Kidney (tissue), 14 donors: ENCODE measurements around the gene CTTNBP2. TPM values are rescaled to one million over a fixed set of nuclear protein-coding genes. Genes with fewer than 3 reads are reported as not detected.

Experiments used
- DNase-seq, 5 donors: peaks; one replicate each; pipeline ENCODE4 v3.0.0-alpha.2; 2013 to 2020
- FAIRE-seq: peaks from 2 replicates; lab custom pipeline; 2012; peaks lifted over from hg19 to GRCh38; lab: Jason Lieb, UNC
- H3K27ac ChIP-seq, 2 donors: one replicate each; pipeline ENCODE4 v1.7.0; 2013; ENCODE audit warnings: low read depth in 2 of 2, low read length in 2 of 2, inconsistent platforms in 1 of 2
- H3K27me3 ChIP-seq: one replicate; pipeline ENCODE4 v1.7.1; 2013; ENCODE audit warnings: low read length, inconsistent platforms; ENCODE audit not compliant: control insufficient read depth, insufficient read depth
- H3K36me3 ChIP-seq, 3 donors: one replicate each; pipeline versions ENCODE4 v1.7.0 to v1.7.1; 2013; ENCODE audit warnings: low read length in 3 of 3, control low read depth in 1 of 3, inconsistent platforms in 1 of 3; ENCODE audit not compliant: insufficient read depth in 3 of 3, control insufficient read depth in 2 of 3
- H3K4me1 ChIP-seq, 3 donors: one replicate each; pipeline versions ENCODE4 v1.7.0 to v1.7.1; 2013; ENCODE audit warnings: low read length in 3 of 3, inconsistent platforms in 1 of 3, low read depth in 1 of 3; ENCODE audit not compliant: control insufficient read depth in 2 of 3, insufficient read depth in 2 of 3
- H3K4me3 ChIP-seq, 3 donors: one replicate each; pipeline versions ENCODE4 v1.7.0 to v1.8.1; 2013; ENCODE audit warnings: low read length in 3 of 3, control low read depth in 1 of 3, inconsistent platforms in 1 of 3
- H3K9ac ChIP-seq, 3 donors: one replicate each; pipeline versions ENCODE4 v1.7.0 to v1.7.1; 2013; ENCODE audit warnings: low read length in 3 of 3, control low read depth in 1 of 3, inconsistent platforms in 1 of 3
- H3K9me3 ChIP-seq, 3 donors: one replicate each; pipeline versions ENCODE4 v1.7.0 to v1.7.1; 2013; ENCODE audit warnings: low read length in 3 of 3, control low read depth in 1 of 3, inconsistent platforms in 1 of 3; ENCODE audit not compliant: control insufficient read depth in 2 of 3, insufficient read depth in 1 of 3
- CTCF ChIP-seq: IDR thresholded peaks from 3 replicates; pipeline ENCODE4 v1.5.1; 2012; ENCODE audit warnings: mild to moderate bottlenecking, moderate library complexity, borderline replicate concordance; ENCODE audit not compliant: insufficient read depth; ENCODE audit errors: extremely low read depth
- intact Hi-C: fragments of 100-400 bp; cut with DNase I; formaldehyde crosslinking; loops from one replicate; pipeline ENCODE4 v1.11.1; 2022
- polyA plus RNA-seq: library from polyadenylated mRNA; stranded (reverse); fragments of 350-450 nt; fragmentation: Illumina TruSeq; extraction: RNeasy Lipid Tissue Mini Kit (QIAGEN cat#74804); gene quantifications from one replicate; pipeline ENCODE4 v1.2.3, GENCODE V29; 2014; ENCODE audit warnings: low read depth, low replicate concordance; ENCODE audit not compliant: insufficient read depth
- total RNA-seq: library from RNA; stranded (reverse); fragmentation: NEBNext Ultra II Directional; extraction: Animal tissue kit (Norgen Biotek cat#: 25700); gene quantifications from one replicate; pipeline ENCODE4 v1.2.1, GENCODE V29; 2021
- donor health status: control.
- donor health status: control.
- donor health status: control.
- donor health status: control.
- donor health status: control.
- donor health status: DM: yes; HTN: yes; CAD: no.
- donor health status: Normal renal cell carcinoma (clear cell type).

The CTTNBP2 gene
- total and polyA plus RNA-seq, 2 donors from 2014 or later = 3.8 to 41.1 TPM

- FAIRE-seq (no peak), DNase-seq (no peak)
- Histone ChIP-seq H3K4me3 (no peak overlapping the region), H3K9ac (no peak overlapping the region), H3K27me3 (no peaks in the 10 kb centered on the region), H3K27ac (no peak overlapping the region), H3K36me3 (peaks cover 0 to 4% (median 0%) of the 10 kb centered on the region in 3 donors), H3K9me3 (no peaks in the 10 kb centered on the region), H3K4me1 (peaks cover 0 to 13% (median 4%) of the 10 kb centered on the region in 3 donors)
- no peak for TF ChIP-seq CTCF
- intact Hi-C loops = no loop called here
These were observed 155.0 kb downstream of the CTTNBP2 start for GRCh38 chr7:117718116-117718835.

GRCh38 chr7:117717357-117717756 lies 155.9 kb downstream of the CTTNBP2 start:
- intact Hi-C loops = no loop called here
- no peak for TF ChIP-seq CTCF
- DNase-seq = no peak
- Histone ChIP-seq H3K4me3 (no peak overlapping the region), H3K9ac (no peak overlapping the region), H3K9me3 (no peaks in the 10 kb centered on the region), H3K27me3 (no peaks in the 10 kb centered on the region), H3K36me3 (peaks cover 0 to 4% (median 0%) of the 10 kb centered on the region in 3 donors), H3K27ac (no peak overlapping the region), H3K4me1 (peaks cover 0 to 13% (median 4%) of the 10 kb centered on the region in 3 donors)
- FAIRE-seq = no peak

- no peak overlapping the region for H3K4me3 ChIP-seq
- peaks cover 0 to 4% (median 0%) of the 10 kb centered on the region in 3 donors for H3K36me3 ChIP-seq
- FAIRE-seq (peak; percentile 65), DNase-seq (peak in 2 of 5 donors; percentile 64 to 77)
- no peak overlapping the region for H3K9ac ChIP-seq
- no peak for TF ChIP-seq CTCF
- intact Hi-C loops = no loop called here
- H3K27ac ChIP-seq = no peak overlapping the region
- no peaks in the 10 kb centered on the region for H3K9me3 ChIP-seq
- no peaks in the 10 kb centered on the region for H3K27me3 ChIP-seq
- H3K4me1 ChIP-seq = peaks cover 0 to 13% (median 4%) of the 10 kb centered on the region in 3 donors
These were observed 156.4 kb downstream of the CTTNBP2 start for GRCh38 chr7:117716707-117717299.
